ENCODE results near the gene ACOX3.

Gene ACOX3

GRCh38 chr4:8370835-8371595, 69.5 kb downstream of the ACOX3 start:
- no peak for DNase-seq

DNA sequence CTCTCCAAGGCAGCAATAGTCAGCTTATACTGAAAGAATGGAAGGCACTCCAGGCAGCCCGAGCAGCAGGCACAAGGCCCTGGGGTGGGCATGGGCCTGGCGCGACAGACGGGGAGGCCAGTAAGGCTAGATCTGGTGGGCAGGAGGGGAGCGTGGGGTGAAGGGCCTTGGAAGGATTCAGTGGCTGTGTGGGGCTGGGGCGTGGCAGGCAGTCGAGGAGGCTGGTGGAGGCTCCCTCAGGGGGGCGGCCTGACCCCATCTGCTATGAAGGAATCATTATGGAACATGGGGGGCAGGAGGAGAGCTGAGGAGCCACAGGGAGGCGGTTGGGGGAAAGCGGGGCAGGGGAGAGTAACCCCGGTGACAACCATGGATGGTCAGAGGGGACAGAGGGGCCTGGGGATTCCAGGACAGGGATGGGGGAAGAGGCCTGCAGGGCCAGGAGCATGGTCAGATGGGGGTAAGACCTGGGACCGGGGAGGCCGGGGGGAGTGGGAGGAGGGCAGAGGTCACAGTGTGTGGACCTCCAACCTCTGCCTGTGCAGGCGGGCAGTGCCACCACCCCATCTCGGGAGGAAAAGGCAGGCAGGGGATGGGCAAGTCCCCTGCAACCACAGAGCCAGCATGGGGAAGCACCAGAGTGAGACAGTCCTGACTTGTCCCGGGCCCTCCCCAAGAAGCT, 70.3 kb downstream of the ACOX3 start:
- DNase-seq, result no peak

DNA sequence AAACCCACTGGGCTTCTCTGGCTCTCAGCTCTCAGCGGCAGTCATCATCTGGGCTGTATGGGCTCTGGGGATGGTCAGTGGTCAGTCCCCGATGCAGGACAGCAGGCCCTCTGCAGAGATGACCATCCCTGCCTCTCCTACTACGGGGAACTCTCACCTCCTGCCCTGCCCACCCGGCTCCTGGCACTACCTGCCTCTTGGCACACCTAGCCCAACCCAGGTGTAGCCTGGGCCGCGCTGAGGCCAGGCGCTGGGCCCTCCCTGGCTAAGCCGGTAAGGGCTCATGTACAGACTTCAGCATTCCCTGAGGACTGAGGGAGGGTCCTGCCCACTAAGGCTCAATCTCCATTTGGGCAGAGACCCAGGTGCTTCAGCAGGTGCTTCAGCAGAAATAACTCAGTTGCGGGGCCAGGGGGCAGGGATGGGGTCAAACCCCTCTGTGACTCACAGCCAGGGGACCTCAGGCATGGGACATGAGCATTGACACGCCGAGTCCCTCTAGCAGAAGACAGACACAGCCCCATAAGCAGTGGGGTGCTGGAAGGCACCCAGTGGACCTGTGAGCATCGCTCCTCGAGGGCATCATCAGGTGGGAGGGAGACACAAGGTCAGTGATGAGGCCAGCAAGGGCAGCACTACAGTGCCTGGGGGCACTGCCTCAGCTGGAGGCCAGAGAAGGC, 71.0 kb downstream of the ACOX3 start:
- DNase-seq, result no peak

- no peak for DNase-seq
Measured at GRCh38 chr4:8368998-8369397, 71.5 kb downstream of the ACOX3 start.

- DNase-seq, result no peak
Measured at GRCh38 chr4:8368061-8368481, 72.5 kb downstream of the ACOX3 start.

GRCh38 chr4:8366601-8367000, 73.9 kb downstream of the ACOX3 start:
- no peak for DNase-seq

- no peak for DNase-seq
Measured at GRCh38 chr4:8365951-8366350, 74.6 kb downstream of the ACOX3 start.

GRCh38 chr4:8365353-8365752, 75.2 kb downstream of the ACOX3 start:
- DNase-seq, result no peak

- no peak for DNase-seq
Measured at GRCh38 chr4:8364848-8365350, 75.6 kb downstream of the ACOX3 start.

GRCh38 chr4:8364141-8364540, 76.4 kb downstream of the ACOX3 start:
- no peak for DNase-seq

GRCh38 chr4:8362483-8362882, 78.0 kb downstream of the ACOX3 start:
- DNase-seq, result no peak

DNA sequence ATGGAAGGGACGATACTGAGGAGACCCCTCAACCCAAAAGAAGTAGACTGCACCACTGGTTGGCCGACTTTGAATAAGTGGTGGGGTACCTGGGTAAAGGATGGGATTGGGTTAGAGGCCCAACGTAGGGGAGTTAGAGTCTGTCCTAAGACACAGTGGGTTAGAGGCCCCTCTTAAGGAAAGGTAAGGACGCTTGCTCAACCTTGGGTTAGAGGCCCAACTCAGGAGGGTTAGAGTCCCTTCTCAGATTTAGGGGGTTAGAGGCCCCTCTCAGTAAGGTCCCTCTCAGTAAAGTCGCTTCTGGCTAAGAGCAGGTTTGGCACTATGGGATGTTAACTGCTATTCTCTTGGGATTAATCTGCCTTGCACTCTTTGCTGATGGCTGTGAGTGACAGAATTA, 81.3 kb downstream of the ACOX3 start:
- no peak for DNase-seq

- DNase-seq, result no peak
Measured at GRCh38 chr4:8356856-8357255, 83.7 kb downstream of the ACOX3 start.

- no peak for DNase-seq
Measured at GRCh38 chr4:8355864-8356565, 84.5 kb downstream of the ACOX3 start.

DNA sequence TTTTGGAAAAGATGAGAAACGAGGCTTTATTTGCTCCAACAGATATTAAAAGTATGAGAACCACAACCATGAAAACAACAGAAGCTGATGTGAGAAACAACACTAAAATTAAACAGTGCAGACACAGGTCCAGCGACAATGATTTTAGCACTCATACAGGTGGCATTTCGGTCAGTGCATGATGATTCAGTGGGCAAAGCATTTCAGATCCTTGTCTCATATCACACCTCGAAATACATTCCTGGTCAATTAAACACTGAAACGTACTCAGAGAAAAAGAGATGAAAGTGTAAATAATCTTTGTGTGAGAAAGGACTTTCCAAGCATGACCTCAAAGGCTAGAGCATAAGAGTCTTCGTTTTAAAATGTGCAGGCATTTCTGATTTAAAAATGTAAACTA, 85.2 kb downstream of the ACOX3 start:
- no peak for DNase-seq

DNA sequence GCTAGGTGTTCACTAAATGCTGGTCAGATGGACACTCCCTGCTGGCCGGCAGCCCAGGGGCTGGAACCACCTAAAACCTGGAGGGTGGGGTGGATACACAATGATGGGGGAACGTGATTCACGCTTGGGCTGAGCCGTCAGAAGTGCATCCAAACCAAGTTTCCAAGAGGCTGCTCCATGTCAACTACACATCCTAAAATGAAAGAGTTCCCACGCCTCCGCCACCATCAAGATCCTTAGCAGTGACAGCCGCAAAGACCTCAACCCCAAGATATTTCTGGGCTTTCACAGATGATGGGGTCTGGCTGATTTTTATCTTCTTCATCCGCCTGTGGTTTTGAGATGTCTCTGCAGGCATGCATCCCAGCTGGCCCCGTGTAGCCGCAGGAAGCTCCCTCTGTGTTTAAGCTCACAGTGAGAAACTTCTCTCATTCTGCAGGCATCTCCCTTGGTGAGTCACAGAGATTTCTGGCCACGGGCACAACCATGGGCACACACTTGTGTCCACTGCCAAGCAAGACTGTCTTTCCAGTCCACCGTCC, 86.5 kb downstream of the ACOX3 start:
- DNase-seq, result no peak

- DNase-seq, result no peak
Measured at GRCh38 chr4:8353158-8353669, 87.3 kb downstream of the ACOX3 start.

DNA sequence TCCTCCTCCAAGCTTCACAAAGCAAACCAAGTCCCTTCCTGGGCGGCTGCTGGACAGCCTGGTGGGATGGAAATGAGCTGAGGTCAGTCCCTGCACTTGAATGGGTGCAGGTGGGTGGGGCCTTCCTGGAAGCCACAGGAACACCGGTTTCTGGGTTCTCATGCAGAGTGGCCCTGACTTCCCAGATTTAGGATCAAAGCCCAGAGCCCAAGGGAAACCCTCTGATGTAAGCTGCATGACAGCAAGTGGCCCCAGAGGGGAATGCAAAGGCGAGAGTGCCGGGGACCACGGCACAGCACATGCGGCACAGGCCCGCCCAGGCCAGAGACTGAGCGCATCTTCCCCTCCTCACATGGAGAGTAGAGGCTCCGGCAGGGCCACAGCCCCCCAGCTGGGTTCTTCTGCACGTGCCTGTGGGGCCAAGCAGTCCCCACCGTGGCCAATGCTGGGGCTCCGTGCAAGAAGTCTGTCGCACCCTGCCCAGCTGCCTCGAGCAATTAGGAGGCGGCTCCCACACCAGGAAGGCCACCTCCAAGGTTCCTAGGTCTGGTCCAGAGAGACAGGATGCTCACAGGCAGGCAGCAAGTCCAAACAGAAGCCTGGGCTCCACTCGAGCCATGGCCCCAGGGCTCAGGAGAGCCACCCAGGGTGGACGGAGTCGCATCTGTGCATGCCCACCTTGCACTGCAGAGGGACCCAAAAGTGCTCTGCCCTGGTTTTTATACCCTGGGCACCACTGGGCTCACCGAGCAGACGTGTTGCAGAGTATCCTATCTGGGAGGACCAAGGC, 88.0 kb downstream of the ACOX3 start:
- no peak for DNase-seq

GRCh38 chr4:8351931-8352367, 88.6 kb downstream of the ACOX3 start:
- DNase-seq, result no peak

DNA sequence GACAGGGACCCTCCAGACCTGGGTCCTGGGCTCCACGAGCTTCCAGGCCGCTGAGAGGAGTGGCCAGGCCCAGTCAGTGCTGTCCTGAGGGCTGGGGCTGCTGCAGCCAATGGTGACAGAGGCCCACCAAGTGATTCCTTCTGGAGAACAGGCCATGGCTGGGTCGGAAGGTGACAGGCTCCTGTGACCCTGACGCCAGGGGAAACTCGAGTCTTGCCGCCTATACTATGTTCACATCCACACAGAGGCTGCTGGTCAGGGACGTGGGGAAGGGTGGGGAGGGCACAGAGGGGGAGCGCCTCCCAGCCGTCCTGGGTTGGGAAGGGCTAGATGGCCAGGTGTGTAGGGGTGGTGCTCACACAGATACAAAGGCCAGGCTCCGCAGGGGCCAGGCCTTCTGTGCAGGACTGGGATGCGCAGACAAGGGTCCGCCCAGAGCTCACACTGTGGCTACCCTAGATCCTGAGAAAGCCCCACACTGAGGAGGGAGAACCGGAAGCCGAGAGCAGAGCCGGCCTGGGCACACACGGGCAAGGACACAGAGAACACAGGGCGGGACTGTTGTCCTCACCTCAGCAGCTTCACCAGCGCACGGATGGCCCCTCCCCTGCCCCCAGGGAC, 89.6 kb downstream of the ACOX3 start:
- no peak for DNase-seq

DNA sequence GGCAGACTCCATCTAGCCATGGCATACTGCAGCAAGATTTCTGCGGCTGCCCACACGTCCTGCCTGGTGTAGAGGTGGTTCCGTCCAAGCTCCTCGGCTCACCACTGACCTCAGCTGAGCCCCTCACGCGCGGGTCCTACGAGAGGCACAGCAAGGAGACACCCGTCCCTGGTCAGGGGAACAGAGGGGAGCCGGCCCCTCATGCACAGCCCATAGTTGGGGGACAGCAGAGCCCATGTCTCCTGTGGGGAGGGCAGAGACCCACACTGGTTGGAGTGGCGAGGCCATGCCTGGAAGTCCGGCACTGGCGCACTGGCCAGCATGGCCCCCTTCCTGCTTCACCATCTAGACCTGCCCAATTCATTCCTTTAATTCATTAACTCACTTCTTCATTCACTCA, 90.2 kb downstream of the ACOX3 start:
- DNase-seq, result no peak
